Measurements from ENCODE around the gene RND1. TPM values are rescaled to one million over a fixed set of nuclear protein-coding genes. Genes with fewer than 3 reads are reported as not detected.
"Not testable (repeated sequence)": the region's sequence is repeated elsewhere in the genome, so short reads cannot be mapped to it uniquely, and the experiment has no call there.

Gene RND1
- total and polyA plus RNA-seq, 7 donors = 0.15 to 1.2 (median 0.19) TPM; not detected in 2

DNA sequence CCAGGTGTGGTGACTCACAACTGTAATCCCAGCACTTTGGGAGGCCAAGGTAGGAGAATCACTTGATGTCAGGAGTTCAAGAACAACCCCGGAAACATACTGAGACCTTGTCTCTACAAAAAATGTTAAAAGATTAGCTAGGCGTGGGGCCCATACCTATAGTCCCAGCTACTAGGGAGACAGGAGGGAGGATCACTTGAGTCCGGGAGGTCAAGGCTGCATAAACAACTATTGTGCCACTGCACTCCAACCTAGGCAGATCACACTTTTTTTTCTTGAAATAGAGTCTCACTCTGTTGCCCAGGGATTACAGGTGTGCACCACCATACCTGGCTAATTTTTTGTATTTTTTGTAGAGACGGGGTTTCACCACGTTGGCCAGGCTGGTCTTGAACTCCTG, 6.1 kb downstream of the RND1 start:
- 93 to 96% (median 94%) methylated on average over 5 of the region's 5 CpGs for WGBS, 3 donors
- Histone ChIP-seq H3K9me3 (no peaks in the 10 kb centered on the region), H3K4me1 (no peaks in the 10 kb centered on the region), H3K36me3 (ENCODE audit: insufficient read depth in 1 of 2, low read depth in 1 of 2) (no peaks in the 10 kb centered on the region), H3K27ac (no peak overlapping the region), H3K27me3 (ENCODE audit: insufficient read depth in 3 of 3, low read length in 2 of 3) (peaks cover 0 to 7% (median 3%) of the 10 kb centered on the region in 3 donors), H3K4me3 (no peak overlapping the region)
- intact Hi-C loops (cut with DNase I) = loop anchor here in 1 of 2 donors (5.0 kb wide), 1 partner anchor 128 kb away; no protein-coding TSS in a partner anchor
- ATAC-seq = no peak
- no peak for TF ChIP-seq CTCF (IDR thresholded peaks at IDR 0.05)
- no peak for DNase-seq

DNA sequence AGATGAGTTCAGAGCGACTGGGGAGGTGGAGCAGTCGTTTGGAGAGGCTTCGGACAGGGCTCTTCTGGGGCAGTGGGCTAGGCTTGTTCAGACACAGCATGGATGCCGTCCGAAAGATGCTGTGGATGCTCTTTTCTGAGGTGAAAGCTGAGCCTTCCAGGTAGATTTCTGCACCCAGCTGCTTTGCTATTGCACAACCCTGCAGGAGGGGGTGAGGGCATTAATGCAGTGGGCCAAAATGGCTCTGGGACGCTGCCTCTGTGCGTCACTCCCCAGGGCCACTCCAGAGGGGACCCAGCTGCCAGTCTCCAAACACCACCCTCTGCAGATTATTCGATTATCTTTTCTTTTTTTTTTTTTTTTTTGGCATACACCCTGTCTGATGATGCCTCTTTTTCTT, 7.6 kb downstream of the RND1 start:
- no peaks in the 10 kb centered on the region for H3K36me3 ChIP-seq (ENCODE audit: insufficient read depth in 1 of 2, low read depth in 1 of 2)
- intact Hi-C loops (cut with DNase I) = loop anchor here in 1 of 2 donors (5.0 kb wide), 1 partner anchor 129 kb away; no protein-coding TSS in a partner anchor
- no peak for ATAC-seq
- no peak for DNase-seq
- TF ChIP-seq CTCF (IDR thresholded peaks at IDR 0.05) = no peak
- no peaks in the 10 kb centered on the region for H3K4me1 ChIP-seq
- no peak overlapping the region for H3K27ac ChIP-seq
- 74 to 78% (median 76%) methylated on average over 8 of the region's 8 CpGs for WGBS, 3 donors
- H3K4me3 ChIP-seq = no peak overlapping the region
- peaks cover 0 to 3% (median 0%) of the 10 kb centered on the region in 3 donors for H3K27me3 ChIP-seq (ENCODE audit: insufficient read depth in 3 of 3, low read length in 2 of 3)
- H3K9me3 ChIP-seq = no peaks in the 10 kb centered on the region

DNA sequence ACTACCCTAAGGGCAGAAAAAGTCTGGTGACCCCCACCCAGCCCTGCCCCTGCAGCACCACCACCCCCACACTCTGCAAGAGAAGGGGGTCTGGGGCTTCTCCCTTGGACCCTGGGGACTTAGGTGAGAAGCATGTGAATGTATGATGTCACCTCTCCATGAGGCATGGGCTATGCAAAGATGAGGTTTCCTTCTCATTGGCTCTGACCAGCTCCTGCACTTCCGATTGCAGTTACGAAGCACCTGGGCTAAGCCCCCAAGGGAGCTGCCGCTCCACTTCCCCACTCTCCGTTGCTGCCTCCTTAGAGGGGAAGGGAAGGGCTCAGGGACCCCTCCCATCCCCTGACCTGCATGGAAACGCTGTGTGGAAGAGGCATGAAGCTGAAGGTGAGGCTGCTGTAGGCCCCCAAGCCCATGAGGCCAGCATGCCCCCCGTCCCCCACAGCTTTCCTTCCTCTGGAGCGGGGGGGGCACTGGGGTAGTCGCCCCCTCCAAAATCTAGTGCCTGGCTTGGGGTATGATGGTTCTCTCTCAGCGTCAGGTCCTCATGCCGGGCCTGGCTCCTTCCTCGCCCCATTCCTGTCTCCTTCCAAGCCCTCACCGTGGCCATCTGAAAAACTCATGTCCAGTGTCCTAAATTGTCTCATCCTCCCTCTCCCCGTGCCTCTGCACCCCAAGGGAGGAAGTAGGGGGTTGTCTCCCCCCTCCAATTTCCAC, 8.2 kb downstream of the RND1 start:
- no peak for TF ChIP-seq CTCF (IDR thresholded peaks at IDR 0.05)
- intact Hi-C loops (cut with DNase I) = loop anchor here in 1 of 2 donors (5.0 kb wide), 1 partner anchor 130 kb away; no protein-coding TSS in a partner anchor
- Histone ChIP-seq H3K4me3 (no peak overlapping the region), H3K27ac (no peak overlapping the region), H3K9me3 (no peaks in the 10 kb centered on the region), H3K27me3 (ENCODE audit: insufficient read depth in 3 of 3, low read length in 2 of 3) (peaks cover 0 to 2% (median 0%) of the 10 kb centered on the region in 3 donors), H3K36me3 (ENCODE audit: insufficient read depth in 1 of 2, low read depth in 1 of 2) (no peaks in the 10 kb centered on the region), H3K4me1 (peaks cover 3% of the 10 kb centered on the region)
- WGBS, 3 donors = 74 to 83% (median 75%) methylated on average over 11 to 13 of the region's 13 CpGs
- ATAC-seq = no peak
- DNase-seq = no peak

- intact Hi-C loops (cut with DNase I) = loop anchor here in 1 of 2 donors (5.0 kb wide), 1 partner anchor 131 kb away; no protein-coding TSS in a partner anchor
- Histone ChIP-seq H3K36me3 (ENCODE audit: insufficient read depth in 1 of 2, low read depth in 1 of 2) (no peaks in the 10 kb centered on the region), H3K9me3 (no peaks in the 10 kb centered on the region), H3K4me1 (peaks cover 4% of the 10 kb centered on the region), H3K4me3 (no peak overlapping the region), H3K27me3 (ENCODE audit: insufficient read depth in 3 of 3, low read length in 2 of 3) (no peaks in the 10 kb centered on the region), H3K27ac (no peak overlapping the region)
- TF ChIP-seq CTCF (IDR thresholded peaks at IDR 0.05) = no peak
- DNase-seq (no peak), ATAC-seq (no peak)
- WGBS, 3 donors = 50 to 67% (median 51%) methylated on average over 2 of the region's 2 CpGs
These were observed 9.3 kb downstream of the RND1 start for GRCh38 chr12:48856379-48856778.

- not testable (repeated sequence) for ATAC-seq, DNase-seq
- WGBS, 3 donors = 86 to 89% (median 87%) methylated on average over 10 of the region's 10 CpGs
These were observed 10.7 kb downstream of the RND1 start for GRCh38 chr12:48854932-48855331.

More at GRCh38 chr12:48854932-48855331, 10.7 kb downstream of the RND1 start:
- H3K4me1 ChIP-seq = peaks cover 17% of the 10 kb centered on the region
- H3K9me3 ChIP-seq; H3K4me3 ChIP-seq; H3K27ac ChIP-seq; H3K27me3 ChIP-seq (ENCODE audit: insufficient read depth in 3 of 3, low read length in 2 of 3); H3K36me3 ChIP-seq (ENCODE audit: insufficient read depth in 1 of 2, low read depth in 1 of 2): not testable (repeated sequence)
- intact Hi-C loops (cut with DNase I) = loop anchor here (5.0 kb wide), 2 partner anchors 82 to 132 kb away; no protein-coding TSS in a partner anchor
